ENCODE results near the gene HDLBP.

GRCh38 chr2:241300000-241300399 lies 15.5 kb downstream of the HDLBP start:
- TF ChIP-seq EZH2phosphoT487 (IDR thresholded peaks at IDR 0.05; ENCODE audit: borderline replicate concordance, low read depth, low read length), result no peak
- TF ChIP-seq CTCF (conservative IDR thresholded peaks at IDR 0.05; ENCODE audit: low read length), result peak; percentile 29; the same call in 1 of the 2 replicates
